Measurements from ENCODE around the gene HOXC4. TPM values are rescaled to one million over a fixed set of nuclear protein-coding genes. Genes with fewer than 3 reads are reported as not detected.

HOXC4 gene
- total and polyA plus RNA-seq, 2 donors (not counting 1 experiment from before 2014, with no cell fraction given), result 0.17 TPM

- Histone ChIP-seq H4K20me1 (ENCODE audit: control insufficient read depth, extremely low read depth, insufficient read depth, low read length) (no peaks in the 10 kb centered on the region), H3K4me1 (ENCODE audit: control insufficient read depth, extremely low read depth, insufficient read depth, low read length) (no peaks in the 10 kb centered on the region), H2AFZ (ENCODE audit: low read length) (no peak overlapping the region), H3K4me3 (replicated peaks in 1 of 4; ENCODE audit: control extremely low read depth in 1 of 4, insufficient read depth in 1 of 4, low read depth in 3 of 4, low read length in 4 of 4) (peak overlapping the region in 2 of 4 experiments; percentile 21 to 31), H3K27ac (ENCODE audit: insufficient read depth, low read length) (no peak overlapping the region), H3K79me2 (ENCODE audit: control insufficient read depth, insufficient read depth, low read length) (no peaks in the 10 kb centered on the region), H3K9me3 (ENCODE audit: control insufficient read depth, insufficient read depth, low read depth, low read length) (no peaks in the 10 kb centered on the region), H3K27me3 (ENCODE audit: control insufficient read depth, insufficient read depth, low read length) (peaks cover 72% of the 10 kb centered on the region), H3K9ac (ENCODE audit: insufficient read depth, low read length) (no peak overlapping the region), H3K4me2 (ENCODE audit: extremely low read depth, insufficient read depth, low read length) (no peak overlapping the region), H3K36me3 (ENCODE audit: control insufficient read depth, insufficient read depth, low read length) (no peaks in the 10 kb centered on the region)
- DNase-seq (ENCODE audit: low read depth in 2 of 2), result no peak
- TF ChIP-seq CTCF (conservative IDR thresholded peaks at IDR 0.05 in 1 of 2, IDR thresholded peaks at IDR 0.05 in 1 of 2; ENCODE audit: low read depth in 1 of 2, low read length in 2 of 2) (no peak), EZH2 (IDR thresholded peaks at IDR 0.05; ENCODE audit: low read length, missing control alignments) (peak; percentile 96)
Measured at GRCh38 chr12:54009171-54010052, 44.2 kb upstream of the HOXC4 start.

GRCh38 chr12:54010053-54010971 lies 43.3 kb upstream of the HOXC4 start:
- H3K4me3 ChIP-seq (replicated peaks in 1 of 4; ENCODE audit: control extremely low read depth in 1 of 4, insufficient read depth in 1 of 4, low read depth in 3 of 4, low read length in 4 of 4), result peak overlapping the region in 1 of 4 experiments; percentile 31

More at GRCh38 chr12:54010053-54010971, 43.3 kb upstream of the HOXC4 start:
- no peak for TF ChIP-seq CTCF (conservative IDR thresholded peaks at IDR 0.05 in 1 of 2, IDR thresholded peaks at IDR 0.05 in 1 of 2; ENCODE audit: low read depth in 1 of 2, low read length in 2 of 2)
- no peak for TF ChIP-seq EZH2 (IDR thresholded peaks at IDR 0.05; ENCODE audit: low read length, missing control alignments)
- H3K9me3 ChIP-seq (ENCODE audit: control insufficient read depth, insufficient read depth, low read depth, low read length), result no peaks in the 10 kb centered on the region
- no peak overlapping the region for H3K9ac ChIP-seq (ENCODE audit: insufficient read depth, low read length)
- no peaks in the 10 kb centered on the region for H3K36me3 ChIP-seq (ENCODE audit: control insufficient read depth, insufficient read depth, low read length)
- no peak overlapping the region for H3K27ac ChIP-seq (ENCODE audit: insufficient read depth, low read length)
- no peak overlapping the region for H2AFZ ChIP-seq (ENCODE audit: low read length)
- no peak overlapping the region for H3K4me2 ChIP-seq (ENCODE audit: extremely low read depth, insufficient read depth, low read length)
- no peaks in the 10 kb centered on the region for H3K79me2 ChIP-seq (ENCODE audit: control insufficient read depth, insufficient read depth, low read length)
- H3K4me1 ChIP-seq (ENCODE audit: control insufficient read depth, extremely low read depth, insufficient read depth, low read length), result no peaks in the 10 kb centered on the region
- DNase-seq (ENCODE audit: low read depth in 2 of 2), result no peak
- peaks cover 74% of the 10 kb centered on the region for H3K27me3 ChIP-seq (ENCODE audit: control insufficient read depth, insufficient read depth, low read length)
- H4K20me1 ChIP-seq (ENCODE audit: control insufficient read depth, extremely low read depth, insufficient read depth, low read length), result no peaks in the 10 kb centered on the region

All from fibroblast of lung (primary cell).